Kidney tubule cell (primary cell): ENCODE results near the gene TM4SF18.

ENCODE experiments used
- DNase-seq: peaks from one replicate; pipeline ENCODE4 v3.0.0-alpha.2; 2018; ENCODE audit warnings: low spot score

The TM4SF18 gene

DNA sequence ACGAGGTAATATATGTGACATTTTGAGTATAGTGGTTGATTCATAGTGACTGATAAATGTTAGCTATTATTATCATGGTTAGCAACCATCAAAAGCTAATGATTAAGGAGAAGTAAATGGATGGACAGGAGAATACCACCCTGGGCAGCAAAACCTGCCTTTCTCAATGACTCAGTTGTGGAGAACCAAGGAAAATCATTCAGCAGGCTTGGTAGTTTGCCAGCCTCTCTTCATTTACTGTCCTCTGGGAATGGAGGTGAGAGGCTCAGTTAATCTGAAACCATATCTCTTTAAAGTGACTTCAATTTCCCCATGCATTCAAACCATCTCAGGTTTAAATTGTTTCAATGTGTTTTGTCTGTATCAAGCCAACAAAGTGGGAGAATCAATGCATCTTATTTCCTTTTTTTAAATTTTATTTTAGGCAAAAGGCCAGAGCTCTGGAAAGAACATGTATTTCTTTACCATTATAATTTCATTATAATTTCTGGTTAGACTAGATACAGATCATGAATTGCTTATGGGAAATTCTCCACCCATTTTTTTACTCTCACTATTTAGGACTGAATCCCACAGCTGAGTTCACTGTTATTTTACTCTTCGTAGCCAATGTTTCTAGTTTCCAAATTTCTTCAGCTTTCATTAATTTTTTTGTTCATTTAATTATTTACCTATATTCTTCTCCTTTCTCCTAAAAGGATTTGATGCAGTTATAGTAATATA is 2.7 kb downstream of the TM4SF18 start:
- DNase-seq, result peak; percentile 96

DNA sequence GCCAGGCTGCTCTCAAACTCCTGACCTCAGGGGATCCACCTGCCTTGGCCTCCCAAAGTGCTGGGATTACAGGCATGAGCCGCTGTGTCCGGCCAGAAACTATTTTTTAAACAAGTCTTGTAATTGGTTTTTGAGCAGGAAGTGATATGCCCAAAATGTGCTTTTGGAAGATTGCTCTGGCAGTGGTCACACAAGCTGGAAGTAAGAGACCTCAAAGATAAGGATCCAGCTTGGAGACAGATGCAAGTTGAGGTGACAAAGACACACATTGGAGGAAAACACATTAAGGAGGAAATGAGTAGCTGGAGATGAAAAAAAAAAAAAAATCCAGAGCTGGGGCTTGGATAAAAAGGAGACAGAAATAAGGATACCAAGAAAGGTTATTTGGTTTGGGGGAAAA is 6.3 kb downstream of the TM4SF18 start:
- DNase-seq, result no peak

DNA sequence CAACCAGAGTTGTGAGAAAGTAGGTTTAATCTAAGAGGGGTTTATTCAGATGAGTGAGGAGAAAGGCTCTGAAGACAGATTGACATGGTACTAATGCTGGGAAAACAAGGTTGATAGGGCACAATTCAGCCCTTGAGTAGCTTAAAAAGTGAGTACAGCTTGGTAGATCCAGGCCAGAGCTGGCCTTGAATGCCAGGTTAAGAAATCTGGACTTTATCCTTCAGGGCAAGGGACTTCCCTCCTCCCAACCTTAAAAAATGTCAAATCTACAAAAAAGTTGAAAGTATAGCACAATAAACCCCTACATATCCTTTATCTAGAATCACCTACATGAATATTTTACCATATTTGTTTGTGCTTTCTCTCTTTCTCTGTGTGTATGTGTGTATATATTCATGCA is 7.9 kb downstream of the TM4SF18 start:
- DNase-seq, result no peak

DNA sequence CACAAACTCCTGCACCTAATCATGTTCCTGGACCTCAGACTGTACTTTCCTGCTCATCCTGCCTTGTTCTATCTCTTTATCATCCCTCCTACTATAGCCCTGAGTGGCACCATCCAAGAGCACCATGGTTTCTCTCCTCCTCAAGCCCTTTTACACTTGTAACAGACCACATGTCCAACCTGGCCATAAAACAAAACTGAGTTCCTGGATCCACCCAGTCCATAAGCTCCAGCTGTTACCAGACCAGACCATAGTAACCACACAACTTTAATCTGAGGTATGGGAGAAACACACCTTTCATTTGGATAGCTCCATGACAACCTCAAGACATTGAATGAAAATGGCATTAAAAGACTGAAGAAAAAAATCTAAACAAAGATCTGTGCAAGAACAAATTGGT is 9.1 kb downstream of the TM4SF18 start:
- DNase-seq, result no peak

DNA sequence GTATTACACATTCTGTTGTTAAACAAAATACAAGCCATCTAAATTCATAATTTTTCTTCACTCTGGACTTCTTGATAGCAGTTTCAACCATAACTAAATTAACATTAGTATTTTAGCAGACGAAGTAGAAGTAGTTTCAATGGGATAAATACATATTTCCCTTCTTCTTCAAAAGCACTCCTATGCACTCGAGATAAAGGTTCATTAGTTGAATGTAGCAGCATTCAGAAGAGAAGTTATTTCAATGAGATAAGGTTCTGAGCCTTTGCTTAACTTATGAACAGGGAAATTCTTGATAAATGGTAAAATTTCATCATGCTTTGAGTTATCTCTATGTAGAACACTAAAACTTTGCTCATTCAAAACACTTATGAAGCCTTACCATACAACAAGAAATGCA is 11.8 kb downstream of the TM4SF18 start:
- no peak for DNase-seq

DNA sequence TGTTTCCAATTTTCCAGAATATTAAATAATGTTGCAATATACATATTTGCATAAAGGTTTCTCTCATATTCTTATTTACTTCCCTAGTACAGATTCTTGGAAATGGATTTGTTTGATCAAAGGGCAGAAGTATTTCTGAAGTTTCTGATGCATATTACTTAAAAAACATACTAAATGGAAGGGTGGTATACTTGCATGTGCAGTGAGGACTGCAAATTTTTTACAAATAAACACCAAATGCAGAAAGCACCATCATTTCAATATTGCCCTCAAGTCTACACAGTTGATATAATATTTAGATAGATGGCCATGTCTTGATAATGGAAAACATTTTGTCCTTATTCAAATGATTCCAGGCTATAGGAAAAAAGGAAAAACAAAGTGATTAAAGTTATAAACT is 12.3 kb downstream of the TM4SF18 start:
- DNase-seq, result no peak

DNA sequence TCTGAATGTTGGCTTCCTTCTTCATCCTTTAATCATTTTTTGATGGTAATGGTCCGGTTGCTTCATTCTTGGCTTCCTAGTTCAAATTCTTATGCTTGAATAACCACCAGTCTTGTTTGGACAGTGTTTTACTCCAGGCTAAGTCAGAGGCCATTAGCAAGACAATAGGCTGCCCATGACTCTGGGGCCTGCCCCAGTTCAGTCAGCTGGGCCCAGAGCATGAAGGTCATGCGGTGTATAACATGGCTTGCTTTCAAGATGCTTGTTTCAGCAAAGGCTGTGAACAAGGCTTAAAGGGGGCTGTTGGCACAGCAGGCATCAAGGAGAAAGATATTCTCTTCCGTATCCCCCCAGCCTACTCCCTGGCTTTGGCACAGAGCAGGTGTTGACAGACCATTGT is 13.7 kb downstream of the TM4SF18 start:
- DNase-seq, result peak; percentile 77

DNA sequence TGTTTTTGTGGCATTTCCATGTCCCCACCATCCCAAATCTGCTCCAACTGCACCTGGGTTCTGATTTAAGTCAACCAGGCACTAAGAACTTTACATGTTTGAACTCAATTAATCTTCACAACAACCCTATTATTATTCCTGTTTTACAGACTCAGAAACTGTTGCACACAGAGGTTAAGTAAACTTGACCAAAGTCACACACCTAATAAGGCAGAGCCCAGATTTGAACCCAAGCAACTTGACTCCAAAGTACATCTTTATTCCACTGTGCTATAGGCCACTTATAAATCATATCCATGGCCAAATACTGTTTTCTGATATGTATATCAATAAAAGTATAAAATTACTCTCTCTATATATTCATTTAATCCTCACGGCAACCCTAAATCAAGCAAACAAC is 16.4 kb downstream of the TM4SF18 start:
- DNase-seq, result no peak

DNA sequence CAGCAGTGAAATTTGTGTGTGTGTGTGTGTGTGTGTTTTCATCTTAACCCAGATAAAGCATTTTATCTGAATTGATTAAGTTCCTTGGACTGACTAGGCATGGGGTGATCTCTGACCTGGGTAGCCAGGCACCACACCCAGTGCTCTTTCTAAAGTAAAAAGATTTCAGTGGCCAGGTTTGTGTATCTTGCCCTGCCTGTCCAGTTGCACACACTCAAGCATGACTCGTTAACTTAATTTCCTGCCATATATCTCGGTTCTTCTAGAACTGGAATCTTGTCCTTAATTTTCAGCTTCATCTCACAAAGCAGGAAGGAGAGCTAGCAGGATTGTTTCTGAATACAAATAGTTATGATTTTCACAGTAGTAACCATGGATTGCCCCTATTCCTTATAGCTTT is 17.0 kb downstream of the TM4SF18 start:
- peak; percentile 5 for DNase-seq

DNA sequence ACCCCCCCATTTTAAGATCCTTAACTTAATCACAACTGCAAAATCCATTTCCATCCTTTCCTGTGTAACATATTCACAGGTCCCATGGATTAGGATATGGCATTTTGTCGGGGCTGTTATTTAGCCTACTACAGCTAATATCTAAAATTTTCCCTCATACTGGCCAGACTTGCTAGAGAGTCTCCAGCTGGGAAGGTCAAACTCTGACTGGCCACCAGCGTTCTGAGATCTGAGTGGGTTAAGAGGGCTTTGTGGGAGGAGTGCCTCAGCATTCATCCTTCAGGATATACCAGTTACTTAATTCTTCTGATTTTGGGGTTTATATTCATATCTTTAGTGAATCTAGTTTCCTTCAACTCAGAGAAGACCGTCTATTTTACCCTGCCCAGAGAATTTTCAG is 17.7 kb downstream of the TM4SF18 start:
- DNase-seq, result no peak

DNA sequence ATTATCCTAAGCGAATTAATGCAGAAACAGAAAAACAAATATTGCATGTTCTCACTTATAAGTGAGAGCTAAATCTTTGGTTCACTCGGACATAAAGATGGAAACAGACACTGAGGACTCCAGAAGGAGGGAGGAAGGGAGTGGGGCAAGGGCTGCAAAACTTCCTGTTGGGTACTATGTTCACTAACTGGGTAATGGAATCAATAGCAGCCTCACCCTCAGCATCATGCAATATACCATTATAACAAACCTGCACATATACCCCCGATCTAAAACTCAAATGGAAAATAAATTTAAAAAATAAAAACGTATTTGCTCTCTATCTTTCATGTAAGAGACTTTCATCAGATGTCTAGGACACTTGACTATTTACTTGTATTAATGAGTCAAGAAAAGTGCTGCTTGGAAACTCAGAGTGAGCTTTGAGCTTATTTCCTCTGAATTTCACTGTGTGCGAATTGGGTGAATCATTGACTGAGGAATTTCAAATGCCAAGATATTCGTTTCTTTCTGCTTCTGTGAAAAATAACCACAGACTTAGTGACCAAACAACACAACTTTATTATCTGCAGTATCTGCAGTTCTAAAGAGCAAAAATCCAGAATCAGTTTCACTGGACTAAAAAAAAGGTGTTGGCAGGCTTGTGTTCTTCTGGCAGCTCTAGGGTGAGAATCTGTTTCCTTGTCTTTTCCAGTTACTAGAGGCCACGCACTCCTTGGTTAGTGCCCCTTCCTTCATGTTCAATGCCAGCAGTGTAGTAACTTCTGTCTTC is 18.4 kb downstream of the TM4SF18 start:
- peak; percentile 85 for DNase-seq

DNA sequence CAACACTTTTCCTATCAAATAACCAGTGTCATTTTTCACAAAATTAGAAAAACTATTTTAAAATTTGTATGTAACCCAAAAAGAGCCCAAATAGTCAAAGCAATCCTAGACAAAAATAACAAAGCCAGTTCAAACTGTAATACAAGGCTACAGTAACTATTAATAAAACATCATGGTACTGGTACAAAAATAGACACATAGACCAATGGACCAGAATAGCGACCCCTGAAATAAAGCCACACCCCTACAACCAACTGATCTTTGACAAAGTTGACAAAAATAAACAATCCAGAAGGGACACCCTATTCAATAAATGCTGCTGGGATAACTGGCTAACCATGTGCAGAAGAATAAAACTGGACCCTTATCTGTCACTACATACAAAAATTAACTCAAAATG is 19.9 kb downstream of the TM4SF18 start:
- DNase-seq, result no peak

DNA sequence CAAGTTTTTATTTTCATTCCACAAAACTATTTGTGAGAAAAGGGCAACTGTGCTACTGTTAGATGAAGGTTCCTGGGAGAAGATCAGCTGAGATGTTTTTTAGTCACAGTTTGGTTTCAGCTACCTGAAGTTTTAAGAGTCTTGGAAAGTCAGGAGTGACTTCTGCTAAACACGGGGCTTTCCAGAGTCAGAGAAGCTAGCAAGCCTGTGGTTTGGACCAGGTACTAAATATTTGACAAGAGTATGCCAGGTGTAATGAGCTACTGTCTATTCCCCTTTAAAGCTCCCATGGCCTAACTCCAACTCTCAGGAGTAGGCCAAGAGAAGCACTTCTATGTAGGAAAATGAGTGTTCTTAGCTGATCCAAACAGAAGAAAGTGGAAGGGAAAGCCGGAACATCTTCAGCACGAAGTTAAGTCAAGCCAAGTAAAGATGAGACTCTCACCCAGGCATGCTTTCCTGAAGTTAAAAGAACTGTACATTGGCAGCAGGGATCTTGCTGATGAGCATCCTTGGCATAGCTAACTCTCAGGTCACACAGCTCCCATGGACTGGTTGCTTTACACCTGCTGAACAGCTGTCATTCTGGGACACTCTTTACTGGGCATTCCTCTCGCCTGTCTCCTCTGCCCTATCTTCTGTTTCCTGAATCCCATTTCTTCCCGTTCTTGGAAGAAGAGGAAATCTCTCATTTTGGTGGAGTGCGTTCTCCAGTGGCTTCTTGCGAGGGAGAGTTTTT is 22.5 kb downstream of the TM4SF18 start:
- DNase-seq, result peak; percentile 52

DNA sequence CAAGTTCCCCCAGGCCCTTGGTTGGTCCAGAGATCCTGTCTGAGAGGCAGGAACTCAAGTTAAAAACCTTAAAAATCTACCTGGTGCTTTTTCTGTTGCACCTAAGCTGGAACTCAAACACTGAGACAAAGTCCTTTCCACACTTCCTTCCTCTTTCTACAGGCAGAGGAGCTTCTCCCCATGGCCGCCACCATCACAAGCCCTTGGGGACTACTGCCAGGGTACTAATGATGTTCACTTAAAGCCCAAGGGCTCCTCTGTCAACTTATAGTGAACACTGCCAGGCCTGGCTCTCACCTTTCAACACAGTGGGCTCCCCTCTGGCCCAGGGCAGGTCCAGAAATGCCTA is 26.0 kb downstream of the TM4SF18 start:
- no peak for DNase-seq

DNA sequence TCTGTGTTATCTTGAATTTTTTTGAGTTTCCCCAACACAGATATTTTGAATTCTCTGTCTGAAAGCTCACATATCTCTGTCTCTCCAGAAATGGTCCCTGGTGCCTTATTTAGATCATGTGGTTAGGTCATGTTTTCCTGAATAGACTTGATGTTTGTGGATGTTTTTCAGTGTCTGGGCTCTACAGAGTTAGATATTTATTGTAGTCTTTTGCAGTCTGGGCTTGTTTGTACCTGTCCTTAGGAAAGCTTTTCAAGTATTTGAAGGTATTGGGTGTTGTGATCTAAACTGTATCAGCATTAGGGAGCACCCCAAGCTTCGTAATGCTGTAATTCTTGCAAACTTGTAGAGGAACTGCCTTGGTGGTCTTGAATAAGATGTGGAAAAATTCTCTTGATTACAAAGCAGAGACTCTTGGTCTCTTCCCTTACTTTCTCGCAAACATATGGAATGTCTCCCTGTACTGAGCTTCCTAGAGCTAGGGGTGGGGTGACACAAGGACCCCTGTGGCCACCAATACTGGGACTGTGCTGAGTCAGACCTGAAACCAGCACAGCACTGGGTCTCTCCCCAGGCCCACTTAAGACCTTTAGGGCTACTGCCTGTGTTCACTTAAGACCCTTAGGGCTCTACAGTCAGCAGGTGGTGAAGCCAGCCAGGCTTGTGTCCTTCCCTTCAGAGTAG is 26.5 kb downstream of the TM4SF18 start:
- DNase-seq, result no peak

DNA sequence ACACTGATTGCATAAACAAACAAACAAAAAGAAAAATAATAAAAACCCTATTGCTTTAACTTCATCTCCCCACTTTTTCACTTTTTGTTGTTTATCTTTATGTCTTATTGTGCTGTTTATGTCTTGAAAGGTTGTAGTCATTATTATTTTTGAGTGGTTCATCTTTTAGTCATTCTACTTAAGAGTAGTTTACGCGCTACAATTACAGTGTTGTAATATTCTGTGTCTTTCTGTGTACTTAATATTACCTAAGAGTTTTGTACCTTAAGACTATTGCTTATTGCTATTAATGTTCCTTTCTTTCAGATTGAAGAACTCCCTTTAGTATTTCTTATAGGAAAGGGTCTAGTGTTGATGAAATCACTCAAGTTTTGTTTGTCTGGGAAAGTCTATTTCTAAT is 28.1 kb downstream of the TM4SF18 start:
- no peak for DNase-seq

DNA sequence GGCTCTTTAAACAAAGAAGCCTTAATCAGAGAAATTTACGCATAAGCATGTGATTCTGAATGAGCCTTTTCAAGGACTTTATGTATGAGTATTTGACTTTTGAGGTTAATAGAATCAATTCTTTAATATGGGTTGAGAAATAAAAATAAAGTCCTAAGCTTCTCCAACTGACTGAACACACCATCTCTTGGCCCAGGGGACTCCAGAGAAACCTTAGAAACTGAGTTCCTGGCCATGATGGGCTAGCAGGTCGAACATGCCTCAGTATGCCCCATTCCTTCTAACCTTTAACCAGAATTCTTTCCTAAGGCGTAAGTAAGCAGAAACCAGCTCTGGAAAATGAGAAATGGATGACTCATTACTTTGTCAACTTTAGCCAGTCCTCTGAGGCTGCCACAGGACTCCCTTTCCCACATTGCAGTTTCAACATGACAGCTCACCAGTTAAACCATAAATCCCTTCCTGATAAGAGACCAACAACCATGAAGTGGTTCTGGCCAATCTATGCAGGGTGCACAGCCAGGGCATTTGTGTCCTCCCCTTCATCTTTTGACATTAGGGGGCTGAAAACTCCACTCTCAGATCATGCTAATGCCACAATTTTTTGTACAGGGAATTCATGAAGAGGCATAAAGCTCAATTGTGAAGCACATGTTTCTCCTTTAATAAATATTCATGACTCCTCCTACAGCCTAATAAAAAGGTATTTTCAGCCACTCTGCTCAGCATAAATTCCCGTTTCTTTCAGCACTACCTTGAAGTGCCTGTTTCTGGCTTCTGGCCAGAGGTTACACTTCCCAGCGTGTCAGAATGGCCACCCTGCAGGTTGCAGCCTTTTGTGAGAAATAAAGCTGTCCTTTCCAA is 33.3 kb downstream of the TM4SF18 start:
- DNase-seq, result peak; percentile 98

DNA sequence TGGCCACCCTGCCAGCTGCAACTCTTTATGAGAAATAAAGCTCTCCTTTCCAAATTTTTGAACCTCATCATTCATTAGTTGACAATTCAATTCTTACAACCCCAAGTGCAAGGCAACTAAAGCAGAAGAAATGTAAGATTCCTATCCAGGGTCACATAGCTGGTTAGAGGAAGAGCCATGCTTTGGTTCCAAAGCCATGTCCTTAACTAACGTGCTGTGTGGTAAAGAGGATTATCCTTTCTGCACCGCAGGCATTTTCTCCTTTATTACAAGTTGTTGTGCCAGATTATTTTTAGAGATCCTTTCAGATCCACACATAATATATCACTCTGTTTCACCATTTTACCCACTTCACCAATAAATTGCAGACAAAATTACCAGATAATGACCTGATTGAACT is 36.5 kb downstream of the TM4SF18 start:
- no peak for DNase-seq

DNA sequence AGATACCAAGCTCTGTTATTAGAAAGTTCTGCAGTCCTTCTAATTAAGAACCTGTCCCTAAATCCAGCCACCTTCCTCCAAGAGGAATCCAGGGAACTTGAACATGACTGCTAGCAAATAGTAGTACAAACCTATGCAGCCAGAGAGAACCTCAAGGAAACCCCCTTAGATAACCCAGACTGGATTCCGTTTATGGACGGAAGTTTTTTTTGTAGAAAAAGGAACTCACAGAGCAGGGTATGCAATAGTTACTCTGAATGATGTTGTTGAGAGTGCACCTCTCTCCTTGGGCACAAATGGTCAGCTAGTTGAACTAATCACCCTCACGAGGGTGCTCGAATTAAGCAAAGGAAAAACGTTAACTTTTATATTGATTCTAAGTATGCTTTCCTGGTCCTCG is 40.8 kb downstream of the TM4SF18 start:
- no peak for DNase-seq

DNA sequence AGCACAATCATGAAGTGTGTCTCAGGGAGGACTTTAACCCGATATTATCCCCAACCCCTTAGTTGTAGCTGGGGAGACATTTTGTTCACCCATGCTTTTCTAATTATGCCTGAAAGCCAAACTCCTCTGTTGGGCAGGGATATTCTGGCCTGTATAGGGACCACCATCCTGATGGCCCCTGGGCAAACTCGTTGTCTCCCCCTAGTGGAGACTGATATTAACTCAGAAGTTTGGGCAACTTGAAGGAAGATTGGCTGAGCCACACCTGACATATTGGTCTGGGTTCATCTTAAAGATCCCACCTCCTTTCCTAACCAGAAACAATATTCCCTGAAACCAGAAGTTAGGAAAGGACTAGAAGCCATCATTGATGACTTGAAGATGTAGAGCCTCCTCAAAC is 42.3 kb downstream of the TM4SF18 start:
- no peak for DNase-seq

DNA sequence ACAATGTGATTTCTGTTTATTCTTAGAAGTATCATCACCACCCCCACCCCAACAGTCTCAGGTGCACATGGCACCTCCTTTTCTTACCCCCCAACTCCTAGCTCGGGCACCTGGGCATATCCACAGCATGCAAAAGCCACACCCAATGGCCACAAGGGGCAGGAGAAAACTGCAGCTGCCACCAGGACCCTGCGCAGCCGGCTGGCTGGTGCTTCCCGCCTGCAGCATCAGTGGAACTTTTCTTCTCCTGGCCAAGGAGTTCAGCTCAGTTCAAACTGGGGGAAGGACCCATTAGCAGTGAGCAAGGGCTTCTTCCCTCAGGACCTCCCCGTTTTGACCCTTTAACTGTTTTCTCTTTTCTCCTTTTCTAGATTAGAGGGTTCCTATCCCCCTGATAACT is 44.8 kb downstream of the TM4SF18 start:
- no peak for DNase-seq

DNA sequence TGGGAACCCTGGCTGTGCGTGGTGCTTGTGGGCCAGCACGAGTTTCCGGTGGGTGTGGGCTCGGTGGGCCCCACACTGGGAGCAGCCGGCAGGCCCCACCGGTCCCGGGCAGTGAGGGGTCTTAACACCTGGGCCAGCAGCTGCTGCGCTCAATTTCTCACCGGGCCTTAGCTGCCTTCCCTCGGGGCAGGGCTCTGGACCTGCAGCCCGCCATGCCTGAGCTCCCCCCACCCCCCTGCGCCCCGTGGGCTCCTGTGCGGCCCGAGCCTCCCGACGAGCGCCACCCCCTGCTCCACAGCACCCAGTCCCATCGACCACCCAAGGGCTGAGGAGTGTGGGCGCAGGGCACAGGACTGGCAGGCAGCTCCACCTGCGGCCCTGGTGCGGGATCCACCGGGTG is 49.4 kb downstream of the TM4SF18 start:
- DNase-seq, result no peak
